ACC112 (cell line): ENCODE results near the gene PEX5.
A peak's percentile ranks its signal among the peaks of the same experiment; 100 is the strongest.
"Not testable (repeated sequence)": the region's sequence is repeated elsewhere in the genome, so short reads cannot be mapped to it uniquely, and the experiment has no call there.

Experiments
- H2AFZ ChIP-seq: fragments of 200-600 bp; sonication (generic); one replicate; pipeline ENCODE4 v1.6.0; 2017; ENCODE audit warnings: antibody characterized with exemption, low read length; ENCODE audit not compliant: unreplicated experiment
- H3K27ac ChIP-seq: fragments of 200-600 bp; sonication (generic); 2 replicates; pipeline ENCODE4 v1.5.1; 2014; ENCODE audit warnings: low read depth, mild to moderate bottlenecking, antibody characterized with exemption, low read length, moderate library complexity
- H3K27me3 ChIP-seq: fragments of 200-600 bp; sonication (generic); 2 replicates; pipeline ENCODE4 v1.6.1; 2014; ENCODE audit warnings: mild to moderate bottlenecking, antibody characterized with exemption, low read length, moderate library complexity, mixed read lengths; ENCODE audit not compliant: insufficient read depth
- H3K36me3 ChIP-seq: fragments of 200-600 bp; sonication (generic); 2 replicates; pipeline ENCODE4 v1.6.1; 2016; ENCODE audit warnings: mild to moderate bottlenecking, antibody characterized with exemption, low read length, moderate library complexity, mixed read lengths; ENCODE audit not compliant: insufficient read depth
- H3K4me1 ChIP-seq: fragments of 200-600 bp; sonication (generic); one replicate; pipeline ENCODE4 v1.6.1; 2016; ENCODE audit warnings: low read length, mixed read lengths; ENCODE audit not compliant: insufficient read depth, unreplicated experiment, control insufficient read depth
- H3K4me3 ChIP-seq: fragments of 200-600 bp; sonication (generic); 2 replicates; pipeline ENCODE4 v1.5.1; 2014; ENCODE audit warnings: mild to moderate bottlenecking, low read depth, low read length
- H3K79me2 ChIP-seq: fragments of 200-600 bp; sonication (generic); one replicate; pipeline ENCODE4 v1.6.0; 2016; ENCODE audit warnings: low read length; ENCODE audit not compliant: control insufficient read depth, unreplicated experiment, insufficient read depth

Gene PEX5

DNA sequence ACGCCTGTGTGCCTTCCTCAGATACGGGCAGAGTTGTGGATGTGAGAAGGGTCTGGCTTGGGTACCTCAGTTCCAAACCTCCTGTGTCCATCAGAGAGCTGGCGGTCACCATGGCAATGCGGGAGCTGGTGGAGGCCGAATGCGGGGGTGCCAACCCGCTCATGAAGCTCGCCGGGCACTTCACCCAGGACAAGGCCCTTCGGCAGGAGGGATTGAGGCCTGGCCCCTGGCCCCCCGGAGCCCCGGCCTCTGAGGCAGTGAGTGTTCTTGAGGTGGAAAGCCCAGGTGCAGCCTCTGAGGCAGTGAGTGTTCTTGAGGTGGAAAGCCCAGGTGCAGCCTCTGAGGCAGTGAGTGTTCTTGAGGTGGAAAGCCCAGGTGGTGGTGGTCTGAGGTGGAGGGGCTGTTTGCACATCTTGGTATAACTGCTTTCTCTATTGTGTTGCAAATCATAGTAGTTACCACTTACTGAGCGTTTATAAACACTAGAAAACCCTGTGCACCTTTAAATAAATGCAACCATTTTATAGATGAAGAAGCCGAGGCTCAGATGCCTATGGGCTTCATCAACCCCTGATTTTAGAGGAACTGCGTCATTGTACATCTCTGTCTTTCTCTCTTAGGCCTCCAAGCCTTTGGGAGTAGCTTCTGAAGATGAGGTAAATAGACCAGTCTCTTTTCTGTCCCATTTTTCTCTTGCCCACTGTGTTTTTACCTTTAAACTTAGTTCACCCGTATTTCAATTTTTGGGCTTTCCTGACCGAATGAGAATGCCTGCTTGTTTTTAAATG is 976 bp downstream of the PEX5 start:
- Histone ChIP-seq H3K27ac (no peak overlapping the region), H2AFZ (peak overlapping the region; percentile 72), H3K27me3 (no peaks in the 10 kb centered on the region)

DNA sequence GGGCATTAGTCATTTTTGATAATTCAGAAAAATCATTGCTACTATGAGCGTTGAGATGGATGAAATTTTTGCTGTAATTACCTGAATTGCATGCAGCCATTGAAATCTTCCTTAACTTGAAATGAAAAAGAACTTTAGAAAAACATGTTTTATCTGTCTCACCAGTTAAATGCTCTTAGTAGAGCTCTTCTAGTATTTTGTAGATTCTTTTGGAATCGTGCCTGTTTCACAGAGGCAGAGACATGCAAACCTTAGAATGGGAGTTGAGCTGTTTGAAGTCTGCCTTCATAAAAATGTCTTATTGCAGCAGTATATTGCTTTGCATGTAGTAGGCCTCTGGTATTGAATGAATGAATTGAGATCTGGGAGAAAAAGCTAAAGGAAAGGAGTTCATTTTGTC is 4.2 kb downstream of the PEX5 start:
- no peaks in the 10 kb centered on the region for H3K27me3 ChIP-seq
- no peak overlapping the region for H2AFZ ChIP-seq
- H3K27ac ChIP-seq, result no peak overlapping the region
- peaks cover 2% of the 10 kb centered on the region; the same call in 1 of the 2 replicates for H3K36me3 ChIP-seq
- no peak overlapping the region for H3K4me3 ChIP-seq
- H3K4me1 ChIP-seq, result peaks cover 10% of the 10 kb centered on the region
- H3K79me2 ChIP-seq, result no peaks in the 10 kb centered on the region

More for the DNA sequence above, 976 bp downstream of the PEX5 start:
- no peaks in the 10 kb centered on the region; the same call in 1 of the 2 replicates for H3K36me3 ChIP-seq
- peak overlapping the region; percentile 90 for H3K4me3 ChIP-seq
- H3K79me2 ChIP-seq, result no peaks in the 10 kb centered on the region
- H3K4me1 ChIP-seq, result peaks cover 18% of the 10 kb centered on the region

DNA sequence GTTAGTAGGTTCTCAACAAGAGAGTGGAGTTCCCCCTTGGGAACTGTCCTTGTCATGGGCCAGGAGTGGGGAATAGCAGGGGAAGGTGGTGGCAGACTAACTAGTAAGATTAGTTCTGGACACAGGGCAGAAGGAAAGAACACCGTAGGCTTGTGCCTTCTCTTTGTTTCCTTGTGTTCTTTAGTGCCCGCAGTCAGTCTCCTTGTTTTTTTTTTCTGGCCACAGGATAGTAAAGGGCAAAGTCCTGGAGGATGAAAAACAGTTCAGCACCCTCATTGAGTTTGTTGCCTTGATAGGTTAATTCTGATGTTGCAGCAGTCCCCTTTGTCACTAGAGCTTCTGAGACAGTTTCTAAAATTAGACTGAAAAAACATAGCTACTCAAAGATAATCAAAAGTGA is 8.4 kb downstream of the PEX5 start:
- no peaks in the 10 kb centered on the region for H3K79me2 ChIP-seq
- no peak overlapping the region for H2AFZ ChIP-seq
- no peaks in the 10 kb centered on the region for H3K27me3 ChIP-seq
- peaks cover 20% of the 10 kb centered on the region for H3K36me3 ChIP-seq
- no peak overlapping the region for H3K27ac ChIP-seq
- H3K4me3 ChIP-seq, result no peak overlapping the region
- no peaks in the 10 kb centered on the region for H3K4me1 ChIP-seq

DNA sequence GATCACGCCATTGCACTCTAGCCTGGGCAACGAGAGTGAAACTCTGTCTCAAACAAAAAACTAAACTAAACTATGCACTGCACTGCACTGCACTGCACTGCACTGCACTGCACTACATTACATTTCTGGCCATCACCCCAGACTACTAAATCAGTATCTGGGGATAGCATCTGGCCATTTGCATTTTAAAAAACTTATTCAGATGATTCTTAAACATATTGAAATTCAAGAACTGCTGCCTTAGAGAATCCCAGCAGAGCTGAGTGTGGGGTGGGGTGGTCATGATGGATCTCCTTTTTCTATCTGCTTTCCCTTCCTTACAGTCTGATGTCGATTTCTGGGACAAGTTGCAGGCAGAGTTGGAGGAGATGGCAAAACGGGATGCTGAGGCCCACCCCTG is 13.6 kb downstream of the PEX5 start:
- no peaks in the 10 kb centered on the region for H3K27me3 ChIP-seq
- H3K79me2 ChIP-seq, result no peaks in the 10 kb centered on the region
- H3K4me3 ChIP-seq, result no peak overlapping the region
- H3K27ac ChIP-seq, result no peak overlapping the region
- no peaks in the 10 kb centered on the region for H3K4me1 ChIP-seq
- H2AFZ ChIP-seq, result no peak overlapping the region
- peaks cover 41% of the 10 kb centered on the region for H3K36me3 ChIP-seq

DNA sequence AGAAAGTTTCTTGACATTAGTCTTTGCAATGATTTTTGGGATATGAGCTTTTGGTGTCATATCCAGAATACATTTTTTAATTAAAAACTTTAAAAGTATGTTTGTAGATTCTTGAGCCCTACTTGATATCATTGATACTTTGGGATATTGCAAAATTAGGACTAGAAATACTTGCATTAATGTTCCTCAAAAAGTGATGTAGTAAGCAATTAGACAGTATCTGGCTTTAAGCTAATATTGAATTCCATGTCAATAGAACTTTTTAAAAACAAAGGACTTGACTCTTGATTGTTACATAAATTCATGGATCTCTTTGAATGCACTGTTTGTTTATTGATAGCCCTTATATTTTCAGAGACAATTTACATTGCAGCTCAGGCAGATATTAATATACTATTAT is 15.6 kb downstream of the PEX5 start:
- H3K36me3 ChIP-seq, result peaks cover 61% of the 10 kb centered on the region
- no peak overlapping the region for H3K4me3 ChIP-seq
- no peaks in the 10 kb centered on the region for H3K27me3 ChIP-seq
- H3K4me1 ChIP-seq, result no peaks in the 10 kb centered on the region
- H3K79me2 ChIP-seq, result no peaks in the 10 kb centered on the region
- no peak overlapping the region for H3K27ac ChIP-seq
- H2AFZ ChIP-seq, result no peak overlapping the region

DNA sequence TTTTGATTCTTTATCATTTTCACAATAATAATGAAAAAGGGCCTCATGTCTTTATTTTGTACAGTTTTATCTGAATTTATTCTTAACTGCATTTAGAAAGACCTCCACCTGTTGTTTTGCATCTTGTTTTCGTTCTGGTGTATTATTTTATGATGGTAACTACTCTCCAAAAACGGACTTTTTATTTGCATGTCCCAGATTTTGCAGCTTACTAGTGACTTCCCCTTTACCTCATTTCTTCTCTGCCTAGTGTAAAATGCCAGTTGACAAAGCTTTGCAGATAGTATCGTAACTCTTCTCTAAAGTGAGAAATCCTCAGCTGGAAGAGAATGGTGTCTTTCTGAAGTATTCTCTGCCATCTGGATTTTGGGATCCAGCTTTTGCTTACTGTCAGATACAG is 17.2 kb downstream of the PEX5 start:
- Histone ChIP-seq H3K36me3 (peaks cover 67% of the 10 kb centered on the region), H3K4me3 (no peak overlapping the region), H3K79me2 (no peaks in the 10 kb centered on the region), H2AFZ (no peak overlapping the region), H3K27me3 (no peaks in the 10 kb centered on the region), H3K27ac (no peak overlapping the region), H3K4me1 (no peaks in the 10 kb centered on the region)

DNA sequence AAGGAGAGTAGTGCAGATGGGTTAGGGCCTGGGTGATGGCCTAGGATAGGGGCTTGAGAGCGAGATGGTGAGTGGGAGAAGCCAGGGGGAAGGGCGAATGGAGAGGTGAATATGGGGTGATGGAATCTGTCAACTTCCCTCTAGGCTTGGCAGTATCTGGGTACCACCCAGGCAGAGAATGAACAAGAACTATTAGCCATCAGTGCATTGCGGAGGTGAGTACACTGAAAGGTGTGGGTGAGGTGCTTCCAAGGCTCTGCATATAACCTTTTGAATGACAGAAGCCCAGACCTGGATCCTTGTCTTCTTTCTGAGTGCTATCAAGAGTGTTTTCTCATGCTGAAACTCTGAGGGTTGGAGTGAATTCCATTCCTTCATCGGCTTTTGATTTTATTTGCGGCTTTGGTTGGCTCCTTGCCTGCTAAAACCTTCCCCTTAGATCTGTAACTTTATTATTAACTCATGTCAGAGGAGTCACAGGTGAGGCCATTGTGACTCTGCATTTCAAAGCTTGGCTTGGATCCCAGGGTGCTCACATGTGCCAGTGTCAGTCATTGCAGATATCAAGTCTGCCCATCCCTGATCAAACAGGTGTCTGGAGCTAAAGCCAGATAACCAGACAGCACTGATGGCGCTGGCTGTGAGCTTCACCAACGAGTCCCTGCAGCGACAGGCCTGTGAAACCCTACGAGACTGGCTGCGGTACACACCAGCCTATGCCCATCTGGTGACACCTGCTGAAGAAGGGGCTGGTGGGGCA is 18.6 kb downstream of the PEX5 start:
- Histone ChIP-seq H3K4me3 (no peak overlapping the region), H3K27ac (no peak overlapping the region), H3K4me1 (no peaks in the 10 kb centered on the region), H3K36me3 (peaks cover 65% of the 10 kb centered on the region), H2AFZ (no peak overlapping the region), H3K79me2 (no peaks in the 10 kb centered on the region), H3K27me3 (no peaks in the 10 kb centered on the region)

DNA sequence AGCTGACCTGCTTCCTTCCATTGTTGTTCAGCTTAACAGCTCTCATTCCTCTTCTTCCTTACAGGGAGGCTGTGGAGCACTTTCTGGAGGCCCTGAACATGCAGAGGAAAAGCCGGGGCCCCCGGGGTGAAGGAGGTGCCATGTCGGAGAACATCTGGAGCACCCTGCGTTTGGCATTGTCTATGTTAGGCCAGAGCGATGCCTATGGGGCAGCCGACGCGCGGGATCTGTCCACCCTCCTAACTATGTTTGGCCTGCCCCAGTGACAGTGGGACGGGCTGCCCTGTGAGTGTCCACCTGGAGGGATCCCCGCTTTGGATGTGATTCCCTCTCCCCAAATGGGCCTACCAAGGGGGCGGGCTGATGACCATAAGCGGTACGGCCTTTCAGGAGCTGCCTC is 20.5 kb downstream of the PEX5 start:
- H3K79me2 ChIP-seq, result no peaks in the 10 kb centered on the region
- H3K4me1 ChIP-seq, result no peaks in the 10 kb centered on the region
- H3K4me3 ChIP-seq, result no peak overlapping the region
- H2AFZ ChIP-seq, result no peak overlapping the region
- H3K36me3 ChIP-seq, result peaks cover 60% of the 10 kb centered on the region
- H3K27me3 ChIP-seq, result no peaks in the 10 kb centered on the region
- no peak overlapping the region for H3K27ac ChIP-seq

DNA sequence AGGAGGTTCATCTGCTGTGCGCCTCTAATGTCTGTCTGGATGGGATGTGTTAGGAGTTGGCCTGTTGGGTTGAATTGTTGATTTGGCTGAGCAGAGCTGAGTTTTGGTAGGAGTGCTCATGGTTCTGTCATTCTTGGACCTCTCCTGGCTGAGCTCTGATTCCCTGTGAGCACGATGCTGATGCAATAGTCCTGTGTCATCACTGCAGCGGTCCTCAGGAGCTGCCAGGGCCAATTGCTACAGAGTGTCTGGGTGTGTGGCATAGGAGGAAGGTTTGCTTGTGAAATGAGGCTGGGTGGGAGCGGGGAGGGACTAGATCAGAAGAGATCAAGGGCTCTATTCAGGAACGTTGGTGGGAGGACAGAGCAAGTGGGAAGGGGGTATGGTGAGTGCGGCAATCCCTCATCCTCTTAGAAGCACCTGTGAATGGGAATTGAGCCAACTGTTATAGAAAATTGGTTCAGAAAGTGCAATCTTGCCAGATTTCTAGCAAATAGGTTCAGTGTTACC is 21.2 kb downstream of the PEX5 start:
- H3K27me3 ChIP-seq, result no peaks in the 10 kb centered on the region
- no peak overlapping the region for H3K27ac ChIP-seq
- H3K36me3 ChIP-seq, result peaks cover 55% of the 10 kb centered on the region
- no peak overlapping the region for H2AFZ ChIP-seq
- no peaks in the 10 kb centered on the region for H3K79me2 ChIP-seq
- no peaks in the 10 kb centered on the region for H3K4me1 ChIP-seq
- no peak overlapping the region for H3K4me3 ChIP-seq

DNA sequence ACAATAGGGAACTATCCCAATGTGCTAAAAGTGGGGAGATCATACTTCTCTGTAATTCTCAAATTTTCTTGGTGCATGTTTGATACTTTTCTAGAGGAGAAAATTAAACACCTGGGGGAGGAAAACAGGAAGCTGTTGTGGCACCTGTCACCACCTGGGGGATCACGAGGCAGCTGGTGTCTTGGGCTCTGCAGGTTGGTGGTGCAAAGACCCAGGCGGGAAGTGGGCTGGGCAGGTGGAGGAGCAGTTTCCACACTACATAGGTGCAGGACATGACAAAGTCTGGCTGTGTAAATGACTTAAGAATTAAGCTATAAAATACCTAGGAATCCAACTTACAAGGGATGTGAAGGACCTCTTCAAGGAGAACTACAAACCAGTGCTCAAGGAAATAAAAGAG is 23.2 kb downstream of the PEX5 start:
- Histone ChIP-seq H3K4me3 (no peak overlapping the region), H3K27me3 (no peaks in the 10 kb centered on the region), H3K36me3 (peaks cover 42% of the 10 kb centered on the region), H3K4me1 (no peaks in the 10 kb centered on the region), H3K27ac (no peak overlapping the region), H2AFZ (no peak overlapping the region), H3K79me2 (no peaks in the 10 kb centered on the region)

DNA sequence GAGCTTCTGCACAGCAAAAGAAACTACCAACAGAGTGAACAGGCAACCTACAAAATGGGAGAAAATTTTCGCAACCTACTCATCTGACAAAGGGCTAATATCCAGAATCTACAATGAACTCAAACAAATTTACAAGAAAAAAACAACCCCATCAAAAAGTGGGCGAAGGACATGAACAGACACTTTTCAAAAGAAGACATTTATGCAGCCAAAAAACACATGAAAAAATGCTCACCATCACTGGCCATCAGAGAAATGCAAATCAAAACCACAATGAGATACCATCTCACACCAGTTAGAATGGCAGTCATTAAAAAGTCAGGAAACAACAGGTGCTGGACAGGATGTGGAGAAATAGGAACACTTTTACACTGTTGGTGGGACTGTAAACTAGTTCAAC is 24.3 kb downstream of the PEX5 start:
- H3K27ac ChIP-seq, H3K4me1 ChIP-seq, H2AFZ ChIP-seq, H3K27me3 ChIP-seq, H3K79me2 ChIP-seq, H3K4me3 ChIP-seq: not testable (repeated sequence)
- H3K36me3 ChIP-seq, result peaks cover 35% of the 10 kb centered on the region
